Stimulated activated CD4-positive, alpha-beta T cell treated with anti-CD3 and anti-CD28 coated beads, Interleukin-4, amount 100 ng/mL, for 24 hours (primary cell): ENCODE results near the gene STIMATE.

Experiments
- DNase-seq: peaks from one replicate; pipeline ENCODE4 v3.0.0-alpha.2; 2020

The STIMATE gene

DNA sequence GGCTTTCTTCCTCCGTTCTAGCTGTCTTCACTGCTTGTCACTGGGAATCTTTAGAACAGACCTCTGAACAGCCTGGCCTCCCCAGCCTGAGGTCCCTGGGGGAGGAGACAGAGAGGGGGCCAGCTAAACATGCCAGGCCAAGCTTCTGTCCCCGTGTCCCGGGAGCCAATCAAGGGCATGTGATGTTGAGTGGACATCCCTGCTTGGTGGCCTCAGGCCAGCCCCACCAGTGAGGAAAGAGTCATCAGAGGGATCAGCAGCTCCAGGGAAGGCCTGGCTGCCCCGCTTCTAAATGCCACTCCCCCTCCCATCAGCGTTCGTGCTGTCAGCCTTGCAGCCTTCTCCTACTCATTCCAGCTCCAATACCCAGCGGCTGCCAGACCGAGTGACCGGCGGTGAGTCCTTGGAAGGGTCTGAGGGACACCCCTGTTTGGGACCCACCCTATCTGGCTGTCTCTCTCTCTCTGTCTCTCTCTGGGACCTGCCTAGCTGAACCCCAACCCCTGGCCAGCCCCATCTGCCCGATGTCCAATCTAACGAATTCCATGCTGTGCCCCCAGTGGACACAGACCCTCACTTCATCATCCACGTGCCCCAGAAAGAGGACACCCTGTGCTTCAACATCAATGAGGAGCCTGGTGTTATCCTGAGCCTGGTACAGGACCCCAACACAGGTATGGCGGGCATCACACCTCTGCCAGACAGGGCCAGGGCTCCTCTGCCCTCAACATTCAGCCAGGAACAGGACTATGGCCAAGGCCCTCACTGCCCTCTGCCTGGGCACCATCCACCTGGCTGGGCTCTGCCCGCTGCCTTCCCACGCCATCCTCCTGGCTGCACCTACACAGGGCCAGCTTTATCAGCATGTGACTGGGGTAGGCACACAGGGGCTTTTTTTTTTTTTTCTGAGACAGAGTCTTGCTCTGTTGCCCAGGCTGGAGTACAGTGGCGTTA lies 109.4 kb downstream of the STIMATE start:
- DNase-seq = no peak

DNA sequence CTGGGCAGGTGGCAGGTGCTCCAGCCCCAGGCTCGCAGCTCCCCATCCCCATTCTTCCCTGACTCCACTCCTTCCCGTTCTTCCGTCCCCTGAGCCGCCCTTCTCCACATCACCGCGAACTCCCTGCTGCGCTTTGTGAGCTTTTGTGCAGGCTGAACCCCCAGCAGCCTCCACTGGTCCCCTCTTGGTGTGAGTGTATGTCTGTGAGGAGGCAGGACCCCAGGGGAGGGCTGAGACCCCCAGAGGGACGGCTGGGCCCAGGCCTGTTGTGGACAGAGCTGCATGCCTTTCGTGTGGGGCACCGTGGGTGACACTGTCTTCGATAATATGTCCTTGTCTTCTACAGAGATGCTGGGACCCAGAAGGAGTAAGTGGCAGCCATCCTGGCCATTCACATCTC lies 110.1 kb downstream of the STIMATE start:
- no peak for DNase-seq
